Calu3 (cell line): Measurements from ENCODE around the gene PLCH2. TPM values are rescaled to one million over a fixed set of nuclear protein-coding genes. Genes with fewer than 3 reads are reported as not detected.

Experiments used
- BruUV-seq: library from RNA; stranded (reverse); fragments of 400-500 nt; replicated peaks from 2 replicates; lab custom pipeline; 2021; lab: Mats Ljungman, UMichigan
- CTCF ChIA-PET: fragments of 300-600 bp; sonication (Branson Sonifier 250); formaldehyde crosslinking; loops from one replicate; lab custom pipeline; 2022; ENCODE audit warnings: antibody characterized with exemption; lab: Charles Lee
- DNase-seq: peaks from one replicate; pipeline ENCODE4 v3.0.0; 2022
- H3K27ac Mint-ChIP-seq: one replicate; pipeline ENCODE4 v1.8.0; 2022; ENCODE audit warnings: mixed read lengths; ENCODE audit not compliant: unreplicated experiment
- H3K27me3 Mint-ChIP-seq: one replicate; pipeline ENCODE4 v1.8.0; 2022; ENCODE audit warnings: mixed read lengths; ENCODE audit not compliant: unreplicated experiment
- H3K36me3 Mint-ChIP-seq: one replicate; pipeline ENCODE4 v1.8.0; 2022; ENCODE audit warnings: mild to moderate bottlenecking, moderate library complexity, mixed read lengths; ENCODE audit not compliant: insufficient read depth, unreplicated experiment
- H3K4me1 Mint-ChIP-seq: one replicate; pipeline ENCODE4 v1.8.0; 2022; ENCODE audit warnings: mild to moderate bottlenecking, low read depth, mixed read lengths; ENCODE audit not compliant: unreplicated experiment
- H3K4me3 Mint-ChIP-seq: one replicate; pipeline ENCODE4 v1.8.0; 2022; ENCODE audit warnings: mild to moderate bottlenecking, low read depth, moderate library complexity, mixed read lengths; ENCODE audit not compliant: unreplicated experiment
- H3K9me3 Mint-ChIP-seq: one replicate; pipeline ENCODE4 v1.8.0; 2022; ENCODE audit warnings: low read depth, mixed read lengths; ENCODE audit not compliant: unreplicated experiment
- intact Hi-C: fragments of 100-400 bp; cut with micrococcal nuclease; formaldehyde crosslinking; loops from one replicate; pipeline ENCODE4 v1.10.0; 2022; ENCODE audit not compliant: unreplicated experiment
- total RNA-seq: library from RNA; stranded (reverse); gene quantifications from 2 replicates; pipeline ENCODE4 v1.2.3, GENCODE V29; 2022
- TF ChIP-seq, protein P1 (sequence below): fragments of 200-600 bp; IDR thresholded peaks from one replicate; pipeline ENCODE4 v1.8.0; 2022; ENCODE audit warnings: antibody characterized with exemption; ENCODE audit not compliant: unreplicated experiment

PLCH2 gene
- total RNA-seq, 1 experiment from 2014 or later: 3.1 TPM

- H3K4me3 Mint-ChIP-seq: no peak overlapping the region
- no peak for DNase-seq
- BruUV-seq: no TSS peak
- CTCF ChIA-PET: interaction anchor here (0.6 kb wide), 1 partner anchor 206 kb away, joined by 3 read pairs; no protein-coding TSS in a partner anchor
- H3K9me3 Mint-ChIP-seq: no peaks in the 10 kb centered on the region
- peaks cover 20% of the 10 kb centered on the region for H3K27me3 Mint-ChIP-seq
- intact Hi-C loops: no loop called here
- H3K36me3 Mint-ChIP-seq: no peaks in the 10 kb centered on the region
- TF ChIP-seq, protein P1, sequence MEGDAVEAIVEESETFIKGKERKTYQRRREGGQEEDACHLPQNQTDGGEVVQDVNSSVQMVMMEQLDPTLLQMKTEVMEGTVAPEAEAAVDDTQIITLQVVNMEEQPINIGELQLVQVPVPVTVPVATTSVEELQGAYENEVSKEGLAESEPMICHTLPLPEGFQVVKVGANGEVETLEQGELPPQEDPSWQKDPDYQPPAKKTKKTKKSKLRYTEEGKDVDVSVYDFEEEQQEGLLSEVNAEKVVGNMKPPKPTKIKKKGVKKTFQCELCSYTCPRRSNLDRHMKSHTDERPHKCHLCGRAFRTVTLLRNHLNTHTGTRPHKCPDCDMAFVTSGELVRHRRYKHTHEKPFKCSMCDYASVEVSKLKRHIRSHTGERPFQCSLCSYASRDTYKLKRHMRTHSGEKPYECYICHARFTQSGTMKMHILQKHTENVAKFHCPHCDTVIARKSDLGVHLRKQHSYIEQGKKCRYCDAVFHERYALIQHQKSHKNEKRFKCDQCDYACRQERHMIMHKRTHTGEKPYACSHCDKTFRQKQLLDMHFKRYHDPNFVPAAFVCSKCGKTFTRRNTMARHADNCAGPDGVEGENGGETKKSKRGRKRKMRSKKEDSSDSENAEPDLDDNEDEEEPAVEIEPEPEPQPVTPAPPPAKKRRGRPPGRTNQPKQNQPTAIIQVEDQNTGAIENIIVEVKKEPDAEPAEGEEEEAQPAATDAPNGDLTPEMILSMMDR: no peak
- no peak overlapping the region for H3K27ac Mint-ChIP-seq
- H3K4me1 Mint-ChIP-seq: no peaks in the 10 kb centered on the region
Measured at GRCh38 chr1:2431103-2431502, 45.0 kb upstream of the PLCH2 start.

DNA sequence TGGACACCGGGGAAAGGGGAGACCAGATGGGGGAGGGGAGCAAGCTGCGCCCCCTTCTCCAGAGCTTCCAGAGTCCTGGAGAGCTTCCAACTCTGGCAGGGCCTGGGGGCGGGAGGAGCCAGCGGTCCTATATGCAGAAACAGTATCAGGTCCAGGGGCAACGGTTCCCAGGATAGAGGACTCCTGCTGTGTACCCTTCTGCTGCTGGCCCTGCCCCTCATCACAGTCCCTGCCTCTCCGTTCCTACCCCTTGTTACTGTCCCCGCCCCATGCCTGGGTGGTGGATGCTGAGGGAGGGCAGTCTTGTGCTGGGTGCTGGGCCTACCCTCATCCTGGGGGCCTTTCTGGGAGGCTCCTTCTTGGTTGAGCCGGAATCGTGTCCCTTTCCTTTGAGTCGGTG is 44.6 kb upstream of the PLCH2 start:
- BruUV-seq: no TSS peak
- H3K27ac Mint-ChIP-seq: no peak overlapping the region
- no peaks in the 10 kb centered on the region for H3K4me1 Mint-ChIP-seq
- no peaks in the 10 kb centered on the region for H3K36me3 Mint-ChIP-seq
- no peaks in the 10 kb centered on the region for H3K9me3 Mint-ChIP-seq
- H3K4me3 Mint-ChIP-seq: no peak overlapping the region
- peaks cover 16% of the 10 kb centered on the region for H3K27me3 Mint-ChIP-seq
- TF ChIP-seq, protein P1: no peak
- intact Hi-C loops: no loop called here
- DNase-seq: no peak
- CTCF ChIA-PET: no interaction called here

GRCh38 chr1:2432441-2432844 is 43.6 kb upstream of the PLCH2 start:
- no peaks in the 10 kb centered on the region for H3K36me3 Mint-ChIP-seq
- no TSS peak for BruUV-seq
- H3K27me3 Mint-ChIP-seq: peaks cover 19% of the 10 kb centered on the region
- H3K4me1 Mint-ChIP-seq: no peaks in the 10 kb centered on the region
- H3K27ac Mint-ChIP-seq: no peak overlapping the region
- intact Hi-C loops: no loop called here
- no peak for DNase-seq
- CTCF ChIA-PET: no interaction called here
- H3K4me3 Mint-ChIP-seq: no peak overlapping the region
- H3K9me3 Mint-ChIP-seq: no peaks in the 10 kb centered on the region
- TF ChIP-seq, protein P1: no peak

- H3K4me1 Mint-ChIP-seq: no peaks in the 10 kb centered on the region
- H3K36me3 Mint-ChIP-seq: no peaks in the 10 kb centered on the region
- no TSS peak for BruUV-seq
- peaks cover 26% of the 10 kb centered on the region for H3K27me3 Mint-ChIP-seq
- intact Hi-C loops: no loop called here
- CTCF ChIA-PET: no interaction called here
- H3K4me3 Mint-ChIP-seq: no peak overlapping the region
- no peak overlapping the region for H3K27ac Mint-ChIP-seq
- TF ChIP-seq, protein P1: no peak
- DNase-seq: no peak
- no peaks in the 10 kb centered on the region for H3K9me3 Mint-ChIP-seq
Measured at GRCh38 chr1:2433196-2433595, 42.9 kb upstream of the PLCH2 start.
